Kidney tubule cell (primary cell): ENCODE data around the gene MINDY4B.

Experiments
- DNase-seq: peaks from one replicate; pipeline ENCODE4 v3.0.0-alpha.2; 2018; ENCODE audit warnings: low spot score

MINDY4B gene

GRCh38 chr3:150905339-150905738, at the start of gene MINDY4B:
TSS of gene MINDY4B (minus strand) at chr3:150905439. CDS start at chr3:150905439, 0 bp downstream.
- DNase-seq = no peak

GRCh38 chr3:150951923-150952322, 46.7 kb upstream of the MINDY4B start:
- no peak for DNase-seq

- peak; percentile 38 for DNase-seq
These were observed 40.2 kb upstream of the MINDY4B start for GRCh38 chr3:150945226-150946032.

- DNase-seq = no peak
These were observed 37.0 kb upstream of the MINDY4B start for GRCh38 chr3:150942221-150942620.

GRCh38 chr3:150936693-150937092, 31.5 kb upstream of the MINDY4B start:
- DNase-seq = no peak

GRCh38 chr3:150933473-150933995, 28.3 kb upstream of the MINDY4B start:
- no peak for DNase-seq

GRCh38 chr3:150931745-150932144, 26.5 kb upstream of the MINDY4B start:
- no peak for DNase-seq

GRCh38 chr3:150930839-150931238, 25.6 kb upstream of the MINDY4B start:
- DNase-seq = no peak

- DNase-seq = no peak
These were observed 23.0 kb upstream of the MINDY4B start for GRCh38 chr3:150928234-150928633.

- DNase-seq = no peak
These were observed 21.1 kb upstream of the MINDY4B start for GRCh38 chr3:150926328-150926727.

GRCh38 chr3:150925751-150926201, 20.5 kb upstream of the MINDY4B start:
- peak; percentile 62 for DNase-seq

GRCh38 chr3:150922611-150923010, 17.4 kb upstream of the MINDY4B start:
- DNase-seq = no peak

- peak; percentile 2 for DNase-seq
These were observed 16.0 kb upstream of the MINDY4B start for GRCh38 chr3:150921209-150921608.

GRCh38 chr3:150920236-150920635, 15.0 kb upstream of the MINDY4B start:
- peak; percentile 1 for DNase-seq

GRCh38 chr3:150917951-150918350, 12.7 kb upstream of the MINDY4B start:
- DNase-seq = no peak

GRCh38 chr3:150913133-150913922, 8.1 kb upstream of the MINDY4B start:
- no peak for DNase-seq

- DNase-seq = no peak
These were observed 7.3 kb upstream of the MINDY4B start for GRCh38 chr3:150912501-150912900.

GRCh38 chr3:150911771-150912170, 6.5 kb upstream of the MINDY4B start:
- DNase-seq = no peak

GRCh38 chr3:150906461-150906860, 1.2 kb upstream of the MINDY4B start:
- DNase-seq = no peak

- no peak for DNase-seq
These were observed 507 bp upstream of the MINDY4B start for GRCh38 chr3:150905746-150906145.

GRCh38 chr3:150902988-150903387, 2.3 kb downstream of the MINDY4B start:
- DNase-seq = no peak

- no peak for DNase-seq
These were observed 3.4 kb downstream of the MINDY4B start for GRCh38 chr3:150901793-150902192.

GRCh38 chr3:150899141-150899540, 6.1 kb downstream of the MINDY4B start:
- DNase-seq = no peak
